Measurements from ENCODE around the gene HVCN1.

DNA sequence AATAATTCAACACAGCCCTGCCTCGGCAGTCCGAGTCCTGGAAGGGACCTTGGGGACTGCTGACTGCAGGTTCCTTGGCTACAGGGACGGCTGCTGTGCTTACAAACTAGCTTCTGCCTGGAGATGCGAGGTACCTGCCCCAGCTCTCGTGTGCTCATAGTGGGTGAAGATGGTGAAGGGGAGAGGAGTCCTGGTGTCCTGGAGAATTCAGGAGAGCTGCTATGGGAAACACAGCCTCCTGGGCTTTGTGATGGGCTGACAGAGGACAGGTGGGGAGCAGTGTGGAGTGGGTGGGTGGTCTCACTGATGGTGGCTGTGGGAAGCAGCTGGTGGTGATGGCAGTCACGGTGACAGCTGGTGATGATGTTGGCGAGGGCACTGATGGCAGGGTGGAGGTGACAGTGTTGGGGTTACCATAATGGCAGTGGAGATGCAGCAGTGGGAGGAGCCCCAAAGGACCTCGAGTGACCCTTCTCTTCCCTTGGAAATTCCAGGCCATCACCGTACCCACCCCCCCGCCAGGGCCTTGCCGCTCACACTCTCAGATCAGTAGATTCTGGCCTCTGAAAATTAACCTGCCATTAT lies 32.8 kb downstream of the HVCN1 start:
- TF ChIP-seq, protein P1, sequence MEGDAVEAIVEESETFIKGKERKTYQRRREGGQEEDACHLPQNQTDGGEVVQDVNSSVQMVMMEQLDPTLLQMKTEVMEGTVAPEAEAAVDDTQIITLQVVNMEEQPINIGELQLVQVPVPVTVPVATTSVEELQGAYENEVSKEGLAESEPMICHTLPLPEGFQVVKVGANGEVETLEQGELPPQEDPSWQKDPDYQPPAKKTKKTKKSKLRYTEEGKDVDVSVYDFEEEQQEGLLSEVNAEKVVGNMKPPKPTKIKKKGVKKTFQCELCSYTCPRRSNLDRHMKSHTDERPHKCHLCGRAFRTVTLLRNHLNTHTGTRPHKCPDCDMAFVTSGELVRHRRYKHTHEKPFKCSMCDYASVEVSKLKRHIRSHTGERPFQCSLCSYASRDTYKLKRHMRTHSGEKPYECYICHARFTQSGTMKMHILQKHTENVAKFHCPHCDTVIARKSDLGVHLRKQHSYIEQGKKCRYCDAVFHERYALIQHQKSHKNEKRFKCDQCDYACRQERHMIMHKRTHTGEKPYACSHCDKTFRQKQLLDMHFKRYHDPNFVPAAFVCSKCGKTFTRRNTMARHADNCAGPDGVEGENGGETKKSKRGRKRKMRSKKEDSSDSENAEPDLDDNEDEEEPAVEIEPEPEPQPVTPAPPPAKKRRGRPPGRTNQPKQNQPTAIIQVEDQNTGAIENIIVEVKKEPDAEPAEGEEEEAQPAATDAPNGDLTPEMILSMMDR (IDR thresholded peaks at IDR 0.05) = no peak
- TF ChIP-seq EP300 (IDR thresholded peaks at IDR 0.05) = no peak
- no peak for TF ChIP-seq POLR2A (IDR thresholded peaks at IDR 0.05)
